HG02623 (cell line): Measurements from ENCODE around the gene SLC17A1.

ENCODE experiments used
- ATAC-seq: cut with Tn5 transposase; IDR thresholded peaks from one replicate; pipeline ENCODE4 v1.9.1; 2021; ENCODE audit warnings: moderate library complexity; ENCODE audit not compliant: unreplicated experiment

SLC17A1 gene, protein sequence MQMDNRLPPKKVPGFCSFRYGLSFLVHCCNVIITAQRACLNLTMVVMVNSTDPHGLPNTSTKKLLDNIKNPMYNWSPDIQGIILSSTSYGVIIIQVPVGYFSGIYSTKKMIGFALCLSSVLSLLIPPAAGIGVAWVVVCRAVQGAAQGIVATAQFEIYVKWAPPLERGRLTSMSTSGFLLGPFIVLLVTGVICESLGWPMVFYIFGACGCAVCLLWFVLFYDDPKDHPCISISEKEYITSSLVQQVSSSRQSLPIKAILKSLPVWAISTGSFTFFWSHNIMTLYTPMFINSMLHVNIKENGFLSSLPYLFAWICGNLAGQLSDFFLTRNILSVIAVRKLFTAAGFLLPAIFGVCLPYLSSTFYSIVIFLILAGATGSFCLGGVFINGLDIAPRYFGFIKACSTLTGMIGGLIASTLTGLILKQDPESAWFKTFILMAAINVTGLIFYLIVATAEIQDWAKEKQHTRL

DNA sequence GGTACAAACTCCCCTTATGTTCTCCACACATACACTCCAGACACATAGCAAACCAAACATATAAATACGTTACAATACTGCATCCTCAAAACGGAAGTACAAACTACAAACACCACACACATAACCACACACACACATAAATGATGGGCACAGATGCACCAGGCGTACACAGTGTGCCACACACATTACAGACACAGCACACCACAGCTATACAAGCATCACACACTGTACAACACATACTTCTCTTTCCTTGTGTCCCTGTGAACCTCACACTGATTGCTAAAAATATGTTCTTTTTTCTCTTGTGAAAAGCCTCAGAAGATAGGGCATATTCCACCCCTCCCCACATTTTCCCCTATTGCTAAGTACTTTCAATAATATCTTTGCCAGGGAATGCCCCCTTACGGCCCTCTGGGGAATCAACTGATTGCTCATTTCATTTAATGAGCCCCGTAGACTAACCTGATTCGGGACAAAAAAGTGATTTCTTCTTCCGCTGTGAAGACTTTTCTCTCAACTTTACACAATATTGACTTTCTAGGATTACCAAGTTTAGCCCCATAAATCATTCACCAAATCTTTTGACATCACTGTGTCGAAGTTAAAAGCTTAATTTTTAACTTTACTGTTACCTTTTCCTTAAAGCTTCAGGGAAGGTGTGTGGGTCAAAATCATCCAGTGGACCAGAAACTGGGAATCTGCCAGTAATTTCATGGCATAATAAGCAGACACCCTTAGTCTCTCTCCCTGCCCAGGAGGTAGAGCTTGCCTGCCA, at the start of gene SLC17A1:
Gene SLC17A1, minus strand, starts transcription at position 521 of the 775 bp plus-strand sequence. CDS start 1,495 bp downstream, outside the sequence.
- no peak for ATAC-seq

DNA sequence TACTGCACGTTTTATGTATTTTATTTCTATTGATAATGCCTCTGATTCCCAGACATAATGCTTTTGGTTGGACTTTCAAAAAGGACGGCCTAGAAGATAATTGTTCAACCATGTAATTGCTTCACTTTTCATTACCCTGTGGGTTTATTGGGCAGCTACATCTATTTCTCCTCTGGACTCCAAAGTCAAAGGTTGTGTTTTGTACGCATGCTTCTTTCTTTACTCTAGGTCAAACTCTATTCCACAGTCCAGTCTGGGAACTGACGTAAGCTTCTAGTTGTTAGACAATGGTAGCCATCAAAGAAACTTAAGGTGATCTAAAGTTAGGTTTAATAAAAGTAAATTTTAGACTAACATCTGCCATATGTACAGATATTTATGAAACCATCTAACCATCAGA, 48.7 kb upstream of the SLC17A1 start:
- ATAC-seq = no peak

DNA sequence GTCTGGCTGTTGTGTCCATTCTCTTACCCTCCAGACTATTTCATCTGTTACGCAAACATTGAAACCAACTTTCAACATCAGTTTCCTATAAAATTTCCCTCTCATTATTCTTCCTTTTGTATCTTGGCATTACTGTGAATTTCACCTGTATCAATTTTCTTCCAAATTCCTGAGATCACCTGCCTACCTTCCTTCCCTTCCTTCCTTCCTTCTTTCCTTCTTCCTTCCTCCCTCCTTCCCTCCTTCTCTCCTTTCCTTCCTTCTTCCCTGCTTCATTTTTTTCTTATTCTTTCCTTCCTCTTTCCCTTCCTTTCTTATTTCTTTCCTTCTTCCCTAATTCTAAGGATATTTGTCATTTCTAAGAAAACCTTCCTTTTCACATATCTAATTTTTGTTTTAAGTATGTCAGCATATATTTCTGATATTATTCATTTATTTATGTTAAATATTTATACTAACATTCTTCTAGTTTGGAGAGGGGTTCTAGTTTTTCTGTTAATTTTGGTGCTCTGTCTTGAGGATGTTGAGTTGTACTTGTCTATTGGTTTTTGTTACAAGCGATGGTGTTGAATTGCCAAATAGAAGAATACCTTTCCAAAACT, 47.0 kb upstream of the SLC17A1 start:
- ATAC-seq = no peak

GRCh38 chr6:25875926-25876602, 44.2 kb upstream of the SLC17A1 start:
- no peak for ATAC-seq

GRCh38 chr6:25875563-25875905, 43.7 kb upstream of the SLC17A1 start:
- no peak for ATAC-seq

- ATAC-seq = no peak
Observed at GRCh38 chr6:25874822-25875562, 43.1 kb upstream of the SLC17A1 start.

GRCh38 chr6:25874118-25874517, 42.3 kb upstream of the SLC17A1 start, which contains the start of gene SLC17A3:
Gene SLC17A3, minus strand, starts transcription at chr6:25874243. Its CDS starts 5,856 bp downstream, at chr6:25868387.
- ATAC-seq = no peak

GRCh38 chr6:25872814-25873213, 41.0 kb upstream of the SLC17A1 start:
- no peak for ATAC-seq

DNA sequence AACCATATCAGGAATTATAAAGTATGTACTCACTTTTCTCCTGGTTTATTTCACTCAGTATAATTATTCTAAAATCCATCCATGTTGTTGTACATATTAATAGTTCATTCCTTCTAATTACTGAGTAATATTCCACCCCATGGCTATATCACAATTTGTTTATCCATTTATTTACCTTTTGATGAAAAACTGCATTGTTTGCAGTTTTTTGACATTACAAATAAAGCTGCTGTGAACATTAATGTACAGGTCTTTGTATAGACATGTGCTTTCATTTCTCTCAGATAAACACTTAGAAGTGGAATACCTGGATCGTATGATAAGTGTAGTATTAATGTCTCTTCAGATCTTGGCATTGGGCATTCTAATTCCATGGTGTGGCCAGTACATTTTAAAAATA, 38.0 kb upstream of the SLC17A1 start:
- ATAC-seq = no peak

GRCh38 chr6:25868436-25869183, 36.8 kb upstream of the SLC17A1 start:
- no peak for ATAC-seq

- no peak for ATAC-seq
Observed at GRCh38 chr6:25866011-25866410, 34.2 kb upstream of the SLC17A1 start.

DNA sequence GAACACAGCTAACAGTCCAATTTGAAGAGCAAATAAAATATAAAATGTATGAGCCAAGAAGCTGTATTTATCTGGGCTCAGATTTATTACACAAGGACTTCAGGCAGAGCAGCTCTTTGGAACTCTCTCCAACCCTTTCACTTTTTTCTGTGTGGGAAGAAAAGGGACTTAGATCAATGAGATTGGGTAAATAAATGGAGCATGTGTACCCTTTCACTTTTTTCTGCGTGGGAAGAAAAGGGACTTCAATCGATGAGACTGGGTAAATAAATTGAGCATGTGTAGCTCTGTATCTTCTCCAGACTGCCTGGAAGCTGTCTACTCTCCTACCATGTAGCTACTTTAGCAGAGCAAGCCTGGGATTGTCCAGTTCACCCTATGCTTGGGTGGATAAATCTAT, 31.5 kb upstream of the SLC17A1 start:
- no peak for ATAC-seq

DNA sequence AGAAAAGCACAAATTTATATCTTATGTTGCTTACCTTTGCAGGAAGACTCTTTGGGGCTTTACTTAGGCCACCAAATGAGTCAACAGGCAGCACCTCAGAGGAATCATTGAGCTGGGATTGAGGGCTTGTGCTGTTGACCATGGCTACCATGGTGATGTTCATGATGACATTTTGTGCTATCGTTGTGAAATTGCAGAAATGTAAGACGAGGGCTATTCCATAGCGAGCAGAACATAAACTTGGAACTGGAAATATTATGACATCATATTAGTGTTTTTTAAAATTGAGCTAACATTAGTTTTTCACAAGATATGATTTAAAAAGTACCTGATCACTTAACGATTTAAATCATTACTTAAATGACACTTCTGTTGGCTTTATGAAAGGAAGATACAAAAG, 30.3 kb upstream of the SLC17A1 start:
- ATAC-seq = no peak

DNA sequence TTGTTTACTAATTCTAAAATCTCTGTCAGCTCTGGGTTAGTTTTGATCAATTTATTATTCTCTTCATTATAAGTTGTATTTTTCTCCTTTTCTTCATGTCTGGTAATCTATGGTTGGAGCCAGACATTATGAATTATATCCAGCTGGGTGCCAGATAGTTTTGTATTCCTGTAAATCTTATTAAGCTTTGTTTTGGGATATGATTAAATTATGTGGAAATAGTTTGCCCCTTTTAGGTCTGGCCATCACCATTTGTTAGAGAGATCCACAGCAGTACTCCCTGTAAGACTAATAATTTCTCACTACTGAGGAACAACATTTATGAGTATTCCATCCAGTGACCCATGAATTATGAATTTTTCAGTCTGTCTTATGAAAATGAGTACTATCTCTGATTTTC, 20.9 kb upstream of the SLC17A1 start:
- no peak for ATAC-seq

DNA sequence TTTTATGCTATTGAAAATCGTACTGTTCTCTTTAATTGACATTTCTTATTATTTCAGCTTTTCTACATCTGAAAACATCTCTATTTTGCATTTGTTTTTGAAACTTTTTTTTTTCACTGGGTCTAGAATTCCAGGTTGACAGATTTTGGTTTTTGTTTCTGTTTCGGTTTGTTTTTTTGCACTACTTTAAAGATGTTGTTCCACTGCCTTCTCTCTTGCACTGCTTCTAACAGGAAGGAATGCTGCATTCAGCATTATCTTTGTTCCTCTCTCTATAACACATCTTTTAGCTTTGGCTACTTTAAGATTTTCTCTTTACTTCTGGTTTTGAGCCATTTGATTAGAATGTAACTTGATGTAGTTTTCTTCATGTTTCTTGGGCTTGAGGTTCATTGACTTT, 20.1 kb upstream of the SLC17A1 start:
- no peak for ATAC-seq

DNA sequence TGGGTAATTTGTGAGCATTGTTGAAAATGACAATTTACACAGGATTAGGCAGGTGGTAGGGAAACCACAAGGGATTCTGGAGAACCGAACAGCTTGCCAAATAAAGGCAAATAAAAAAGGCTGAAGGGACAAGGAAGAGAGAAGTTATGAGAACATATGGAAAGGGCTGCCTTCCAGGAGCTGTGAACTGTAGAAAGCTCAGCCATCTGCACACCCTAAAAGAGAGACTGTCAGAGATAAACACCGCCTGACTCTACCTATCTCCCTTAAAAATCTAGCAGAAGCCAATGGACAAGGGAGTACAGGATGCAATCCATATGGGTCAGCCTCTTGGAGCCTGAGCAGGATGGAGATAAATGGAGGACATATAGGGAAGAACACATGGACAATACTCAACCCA, 12.7 kb upstream of the SLC17A1 start:
- ATAC-seq = no peak

DNA sequence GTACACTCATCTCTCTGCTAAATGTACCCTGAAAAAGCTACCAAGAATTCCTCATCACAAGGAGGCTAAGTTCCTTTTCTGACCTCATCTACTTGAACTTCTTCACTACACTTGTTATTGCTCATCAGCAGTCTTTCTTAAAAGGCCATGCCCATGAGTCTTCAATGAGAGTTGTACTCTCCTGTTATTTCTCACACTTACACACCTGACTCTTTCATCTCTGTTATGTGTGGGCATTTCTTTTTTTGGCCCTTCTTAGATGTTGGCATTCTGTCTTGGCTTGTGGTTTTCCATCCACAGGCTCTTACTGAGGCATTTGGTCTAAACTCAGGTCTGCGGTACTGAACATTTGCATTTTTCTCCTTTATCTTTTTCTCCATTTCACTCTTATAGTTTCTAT, 10.7 kb upstream of the SLC17A1 start:
- no peak for ATAC-seq

- ATAC-seq = no peak
Observed at GRCh38 chr6:25835442-25836283, 3.8 kb upstream of the SLC17A1 start.

- no peak for ATAC-seq
Observed at GRCh38 chr6:25834950-25835349, 3.1 kb upstream of the SLC17A1 start.
